Heart left ventricle (tissue), 16 donors: ENCODE results near the gene TYK2. TPM values are rescaled to one million over a fixed set of nuclear protein-coding genes. Genes with fewer than 3 reads are reported as not detected.
"Not testable (repeated sequence)": the region's sequence is repeated elsewhere in the genome, so short reads cannot be mapped to it uniquely, and the experiment has no call there.

Experiments
- ATAC-seq, 4 donors: fragments of 200-7000 bp; cut with Tn5 transposase; one replicate each; pipeline ENCODE4 v1.9.1; 2020 to 2022; ENCODE audit warnings: moderate library complexity in 4 of 4, mild to moderate bottlenecking in 3 of 4, moderate number of reproducible peaks in 1 of 4
- DNase-seq, 5 donors: peaks; one replicate each; pipeline ENCODE4 v3.0.0-alpha.2; 2020
- H3K27ac ChIP-seq, 12 donors: fragments of 200-600 bp; sonication (generic) in 4 of 12; one replicate each; pipeline versions ENCODE4 v1.5.0 to v1.8.0; 2016 to 2022; ENCODE audit warnings: mild to moderate bottlenecking in 2 of 12
- H3K27me3 ChIP-seq, 9 donors: fragments of 200-600 bp; sonication (generic) in 2 of 9; one replicate each; pipeline versions ENCODE4 v1.5.1 to v1.8.0; 2016 to 2022; ENCODE audit warnings: mild to moderate bottlenecking in 3 of 9
- H3K36me3 ChIP-seq, 9 donors: fragments of 200-600 bp; sonication (generic) in 2 of 9; one replicate each; pipeline versions ENCODE4 v1.5.0 to v1.8.0; 2018 to 2022; ENCODE audit warnings: mild to moderate bottlenecking in 2 of 9
- H3K4me1 ChIP-seq, 12 donors: fragments of 200-600 bp; sonication (generic) in 4 of 12; one replicate each; pipeline versions ENCODE4 v1.5.0 to v1.8.0; 2016 to 2022; ENCODE audit warnings: mild to moderate bottlenecking in 3 of 12
- H3K4me3 ChIP-seq, 12 donors: fragments of 200-600 bp; sonication (generic) in 4 of 12; one replicate each; pipeline versions ENCODE4 v1.5.0 to v1.8.0; 2017 to 2022; ENCODE audit warnings: mild to moderate bottlenecking in 9 of 12, moderate library complexity in 4 of 12
- H3K9me3 ChIP-seq, 12 donors: fragments of 200-600 bp; sonication (generic) in 4 of 12; one replicate each; pipeline versions ENCODE4 v1.5.0 to v1.8.0; 2016 to 2022; ENCODE audit warnings: mild to moderate bottlenecking in 1 of 12
- POLR2A ChIP-seq, 2 donors: fragments of 450-650 bp; IDR thresholded peaks; one replicate each; pipeline ENCODE4 v1.6.1; 2017; ENCODE audit warnings: antibody characterized with exemption in 2 of 2, mild to moderate bottlenecking in 2 of 2, moderate library complexity in 2 of 2
- WGBS, 4 donors: extraction: QIAGEN DNeasy Blood & Tissue Kit in 2 of 4; methylation state at CpG; one replicate each; pipeline versions ENCODE4 v1.1.5 to v1.1.7; 2013 to 2018; 5-methylcytosine and 5-hydroxymethylcytosine counted together
- intact Hi-C, 10 donors: fragments of 100-400 bp; cut with DNase I; formaldehyde crosslinking; loops; one replicate each; pipeline versions ENCODE4 v1.11.1 to v1.14.2; 2022
- polyA plus RNA-seq, 2 donors: library from polyadenylated mRNA; stranded (reverse); fragments of 200-250 nt; gene quantifications; one replicate each; pipeline ENCODE4 v1.2.3, GENCODE V29; 2013
- total RNA-seq, 9 donors: library from RNA; depleted of rRNA in 2 of 9; stranded (reverse); fragments of >200 nt in 2 of 9; fragmentation: NEBNext Ultra II Directional in 3 of 9; extraction: Animal tissue kit (Norgen Biotek cat#: 25700) in 3 of 9; gene quantifications; one replicate each; pipeline versions ENCODE4 v1.1.0 to v1.2.4, GENCODE V29; 2016 to 2023
- TF ChIP-seq, protein P1 (sequence below), 12 donors: fragments of 200-600 bp; sonication (generic) in 4 of 12; IDR thresholded peaks; one replicate each; pipeline versions ENCODE4 v1.5.0 to v1.8.0; 2018 to 2022; ENCODE audit warnings: antibody characterized with exemption in 12 of 12, mild to moderate bottlenecking in 5 of 12
- donor health status: ischemic (EF 13 %, LVEDD 7.1; RV severe dilation, severe dysfunction).
- donor health status: healthy with polysubstance abuse.
- donor health status: DM: no; HTN: yes; CAD: no.
- donor health status: DM: no; HTN: no; CAD: no.
- donor health status: ischemic (EF 25% LVEDD 6.9; RV normal size, moderate dysfunction).
- donor health status: ischemic (EF 25% LVEDD 5.7; RV mildly dilated, moderate dysfunction).
- donor health status: healthy.
- donor health status: DM: yes; HTN: yes; CAD: no.
- donor health status: ischemic (EF 35%, LVEDD 5.7; RV mildly dilated, moderate dysfunction).
- donor health status: nonischemic (EF 11% LVEDD 7.7; RV severe dilation, severe dysfunction).
- donor health status: DM: yes; HTN: yes; CAD: no.
- donor health status: PGD.
- donor health status: ischemic (EF 29% LVEDD 5.4; RV normal size, mild dysfunction).
- donor health status: nonischemic (EF 23%, LVEDD 6.1; RV moderate dilation, normal function).

The TYK2 gene
- total and polyA plus RNA-seq, 11 donors: 37.7 to 100 (median 59.4) TPM

DNA sequence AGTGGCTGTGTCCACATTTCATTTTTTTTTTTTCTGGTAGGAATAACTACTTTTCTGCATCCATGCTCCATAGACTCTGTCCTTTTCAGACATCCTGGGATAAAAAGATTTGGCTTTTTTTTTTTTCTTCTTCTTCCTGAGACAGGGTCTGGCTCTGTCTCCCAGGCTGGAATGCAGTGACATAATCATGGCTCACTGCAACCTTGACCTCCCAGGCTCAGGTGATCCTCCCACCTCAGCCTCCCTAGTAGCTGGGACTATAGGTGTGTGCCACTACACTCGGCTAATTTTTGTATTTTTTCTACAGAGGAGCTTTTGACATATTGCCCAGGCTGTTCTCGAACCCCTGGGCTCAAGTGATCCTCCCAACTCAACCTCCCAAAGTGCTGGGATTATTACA is 36.9 kb downstream of the TYK2 start:
- Histone ChIP-seq H3K4me3 (no peak overlapping the region), H3K27me3 (no peaks in the 10 kb centered on the region), H3K36me3 (no peaks in the 10 kb centered on the region), H3K27ac (no peak overlapping the region), H3K9me3 (no peaks in the 10 kb centered on the region), H3K4me1 (peaks cover 0 to 19% (median 0%) of the 10 kb centered on the region in 12 donors)
- 67 to 84% (median 82%) methylated on average over 2 of the region's 2 CpGs for WGBS, 4 donors
- ATAC-seq: no peak
- intact Hi-C loops: no loop called here
- DNase-seq: no peak
- TF ChIP-seq POLR2A (IDR thresholded peaks at IDR 0.05): no peak
- TF ChIP-seq, protein P1, sequence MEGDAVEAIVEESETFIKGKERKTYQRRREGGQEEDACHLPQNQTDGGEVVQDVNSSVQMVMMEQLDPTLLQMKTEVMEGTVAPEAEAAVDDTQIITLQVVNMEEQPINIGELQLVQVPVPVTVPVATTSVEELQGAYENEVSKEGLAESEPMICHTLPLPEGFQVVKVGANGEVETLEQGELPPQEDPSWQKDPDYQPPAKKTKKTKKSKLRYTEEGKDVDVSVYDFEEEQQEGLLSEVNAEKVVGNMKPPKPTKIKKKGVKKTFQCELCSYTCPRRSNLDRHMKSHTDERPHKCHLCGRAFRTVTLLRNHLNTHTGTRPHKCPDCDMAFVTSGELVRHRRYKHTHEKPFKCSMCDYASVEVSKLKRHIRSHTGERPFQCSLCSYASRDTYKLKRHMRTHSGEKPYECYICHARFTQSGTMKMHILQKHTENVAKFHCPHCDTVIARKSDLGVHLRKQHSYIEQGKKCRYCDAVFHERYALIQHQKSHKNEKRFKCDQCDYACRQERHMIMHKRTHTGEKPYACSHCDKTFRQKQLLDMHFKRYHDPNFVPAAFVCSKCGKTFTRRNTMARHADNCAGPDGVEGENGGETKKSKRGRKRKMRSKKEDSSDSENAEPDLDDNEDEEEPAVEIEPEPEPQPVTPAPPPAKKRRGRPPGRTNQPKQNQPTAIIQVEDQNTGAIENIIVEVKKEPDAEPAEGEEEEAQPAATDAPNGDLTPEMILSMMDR (IDR thresholded peaks at IDR 0.05): no peak

DNA sequence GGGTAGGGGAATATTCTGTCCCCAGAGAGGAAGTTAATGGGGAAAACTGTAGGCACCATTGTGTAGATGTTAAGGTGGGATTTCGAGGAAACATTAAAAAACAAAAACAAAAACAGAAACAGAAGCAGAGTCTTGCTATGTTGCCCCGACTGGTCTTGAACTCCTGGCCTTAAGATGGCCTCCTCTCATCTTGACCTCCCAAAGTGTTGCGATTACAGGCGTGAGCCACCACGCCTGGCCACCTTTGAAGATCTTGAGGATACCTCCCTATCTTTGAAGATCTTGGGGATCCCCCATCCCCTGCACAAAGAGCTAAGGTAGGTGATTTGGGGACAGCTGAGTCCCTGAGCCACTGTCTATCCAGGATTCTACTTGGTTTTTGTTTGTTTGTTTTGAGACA is 40.4 kb downstream of the TYK2 start:
- ATAC-seq (no peak), DNase-seq (no peak)
- Histone ChIP-seq H3K36me3 (no peaks in the 10 kb centered on the region), H3K4me1 (peaks cover 0 to 27% (median 7%) of the 10 kb centered on the region in 12 donors), H3K27ac (peak overlapping the region in 1 of 12 donors; percentile 75), H3K9me3 (no peaks in the 10 kb centered on the region), H3K4me3 (no peak overlapping the region), H3K27me3 (no peaks in the 10 kb centered on the region)
- intact Hi-C loops: loop anchor here in 2 of 10 donors (10.0 kb wide), 1 partner anchor 45 kb away; the partner anchor contains the start of gene TYK2 (in 2 of the 2)
- TF ChIP-seq POLR2A (IDR thresholded peaks at IDR 0.05): no peak
- TF ChIP-seq, protein P1 (IDR thresholded peaks at IDR 0.05): no peak
- WGBS, 4 donors: 85 to 91% (median 86%) methylated on average over 5 of the region's 5 CpGs

DNA sequence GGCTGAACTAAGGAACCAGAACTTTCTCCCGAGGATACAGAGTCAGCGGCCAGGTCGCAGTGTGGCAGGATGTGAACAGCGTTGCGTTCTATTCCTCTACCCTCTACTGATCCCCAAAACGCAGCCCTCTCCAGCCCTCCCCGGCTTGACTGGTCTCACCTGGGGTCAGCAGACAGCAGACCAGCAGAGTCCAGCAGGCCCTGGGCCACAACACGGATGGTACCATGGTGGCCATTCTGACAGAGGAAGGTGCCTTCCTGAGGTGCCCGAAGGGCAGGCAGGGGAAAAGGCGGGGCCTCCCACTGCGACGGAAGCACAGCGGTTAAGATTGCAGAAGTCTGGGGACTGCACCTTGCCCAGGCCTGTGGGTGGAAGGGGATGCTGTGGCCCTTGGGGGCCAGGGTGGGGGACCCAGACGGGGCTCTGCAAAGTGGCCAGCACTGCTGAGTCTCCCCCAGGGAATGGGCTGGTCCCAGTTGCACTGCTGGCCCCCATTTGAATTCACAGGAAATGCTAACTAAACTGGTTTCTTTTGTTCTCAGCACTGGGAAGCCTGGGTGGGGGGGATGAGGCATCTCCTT is 40.9 kb downstream of the TYK2 start, which contains the start of gene ICAM3:
ICAM3 (minus strand) TSS at position 245 of the 581 bp plus-strand sequence; CDS start at position 235, 10 bp downstream.
- ATAC-seq (peak in 1 of 4 donors; percentile 11), DNase-seq (peak in 1 of 5 donors; percentile 47)
- Histone ChIP-seq H3K4me1 (peaks cover 0 to 30% (median 8%) of the 10 kb centered on the region in 12 donors), H3K36me3 (no peaks in the 10 kb centered on the region), H3K9me3 (no peaks in the 10 kb centered on the region), H3K4me3 (peak within 1 kb of the TSS in 3 of 12 donors; percentile 19 to 51 (median 19)), H3K27me3 (no peaks in the 10 kb centered on the region), H3K27ac (peak within 1 kb of the TSS in 1 of 12 donors; percentile 75)
- 59 to 79% (median 66%) methylated on average over 8 to 14 of the region's 14 CpGs for WGBS, 4 donors
- intact Hi-C loops: loop anchor here in 2 of 10 donors (10.0 kb wide), 1 partner anchor 45 kb away; the partner anchor contains the start of gene TYK2 (in 2 of the 2)
- TF ChIP-seq, protein P1 (IDR thresholded peaks at IDR 0.05): no peak
- TF ChIP-seq POLR2A (IDR thresholded peaks at IDR 0.05): no peak

DNA sequence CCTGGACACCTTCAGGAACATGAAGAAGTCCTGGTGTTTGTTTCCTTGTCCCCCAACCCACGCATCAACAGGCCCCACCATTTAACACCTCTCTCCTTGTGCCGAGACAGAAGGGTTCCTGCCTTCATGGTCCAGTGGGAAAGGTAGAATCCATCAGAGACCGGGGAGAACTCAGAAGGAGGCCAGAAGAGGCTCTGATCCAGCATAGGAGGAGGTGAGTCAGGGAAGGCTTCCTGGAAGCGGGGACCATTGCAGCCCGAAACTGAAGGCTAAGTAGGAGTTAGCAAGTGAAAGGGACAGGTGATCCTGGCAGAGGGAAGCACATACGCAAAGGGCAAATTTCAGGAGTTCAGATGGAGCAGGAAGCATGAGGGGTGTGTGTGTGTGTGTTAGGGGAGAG is 41.4 kb downstream of the TYK2 start:
- no peak for ATAC-seq
- H3K4me3 ChIP-seq: peak overlapping the region in 2 of 12 donors; percentile 19 to 51
- no peaks in the 10 kb centered on the region for H3K9me3 ChIP-seq
- intact Hi-C loops: loop anchor here in 2 of 10 donors (10.0 kb wide), 1 partner anchor 46 kb away; the partner anchor contains the start of gene TYK2 (in 2 of the 2)
- peaks cover 0 to 35% (median 12%) of the 10 kb centered on the region in 12 donors for H3K4me1 ChIP-seq
- H3K27ac ChIP-seq: peak overlapping the region in 1 of 12 donors; percentile 75
- no peak for DNase-seq
- H3K27me3 ChIP-seq: no peaks in the 10 kb centered on the region
- H3K36me3 ChIP-seq: no peaks in the 10 kb centered on the region
- WGBS, 4 donors: 79 to 89% (median 85%) methylated on average over 6 of the region's 6 CpGs
- TF ChIP-seq, protein P1 (IDR thresholded peaks at IDR 0.05): no peak
- TF ChIP-seq POLR2A (IDR thresholded peaks at IDR 0.05): no peak

DNA sequence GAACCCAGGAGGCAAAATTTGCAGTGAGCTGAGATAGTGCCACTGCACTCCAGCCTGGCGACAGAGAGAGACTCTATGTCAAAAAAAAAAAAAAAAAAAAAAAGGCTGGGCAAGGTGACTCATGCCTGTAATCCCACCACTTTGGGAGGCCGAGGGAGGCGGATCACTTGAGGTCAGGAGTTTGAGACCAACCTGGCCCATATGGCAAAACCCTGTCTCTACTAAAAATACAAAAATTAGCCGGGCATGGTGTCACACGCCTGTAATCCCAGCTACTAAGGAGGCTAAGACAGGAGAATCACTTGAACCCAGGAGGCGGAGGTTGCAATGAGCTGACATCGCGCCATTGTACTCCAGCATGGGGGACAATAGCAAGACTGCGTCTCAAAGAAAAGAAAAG is 43.6 kb downstream of the TYK2 start:
- intact Hi-C loops: loop anchor here in 2 of 10 donors (10.0 kb wide), 1 partner anchor 48 kb away; the partner anchor contains the start of gene TYK2 (in 2 of the 2)
- not testable (repeated sequence) for DNase-seq, ATAC-seq

More for the DNA sequence above, 43.6 kb downstream of the TYK2 start:
- H3K4me3 ChIP-seq, H3K27me3 ChIP-seq, H3K27ac ChIP-seq, H3K36me3 ChIP-seq, H3K9me3 ChIP-seq: not testable (repeated sequence)
- 95 to 98% (median 96%) methylated on average over 9 of the region's 9 CpGs for WGBS, 4 donors
- H3K4me1 ChIP-seq: peaks cover 0 to 50% (median 23%) of the 10 kb centered on the region in 12 donors
